ENCODE data around the gene THBS3.

The THBS3 gene

GRCh38 chr1:155186794-155187455 lies 20.8 kb downstream of the THBS3 start:
- no peak for DNase-seq

DNA sequence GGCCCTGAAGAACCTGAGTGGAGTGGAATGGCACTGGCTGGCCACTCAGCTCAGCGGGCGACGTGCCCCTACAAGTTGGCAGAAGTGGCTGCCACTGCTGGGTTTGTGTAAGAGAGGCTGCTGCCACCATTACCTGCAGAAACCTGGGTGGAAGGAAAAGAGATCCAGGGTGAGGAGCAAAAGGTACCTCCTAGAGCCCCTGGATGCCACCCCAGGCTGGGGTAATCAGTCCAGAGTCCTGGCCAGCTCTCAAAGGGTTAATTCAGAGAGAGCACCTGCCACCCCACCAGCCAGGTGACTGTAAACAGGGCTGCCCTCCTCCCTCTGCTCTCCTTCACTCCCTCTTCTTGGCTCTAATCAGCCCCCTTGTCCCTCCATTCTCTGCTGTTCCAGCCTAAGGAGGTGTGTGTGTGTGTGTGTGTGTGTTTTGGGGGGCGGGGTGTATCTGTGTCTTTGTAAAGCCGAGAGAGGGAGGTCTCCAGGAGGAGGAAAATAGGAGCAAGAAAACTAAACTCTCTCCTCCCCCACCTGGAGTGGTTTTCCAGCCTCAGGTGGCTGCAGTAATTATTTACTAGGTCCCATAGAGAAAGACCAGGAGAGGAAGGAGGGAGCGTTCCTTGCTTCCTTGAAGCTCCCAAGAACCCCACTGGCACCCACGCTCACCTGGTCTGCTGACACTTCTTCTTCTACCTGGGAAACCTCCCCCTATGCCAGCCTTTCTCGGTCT lies 21.5 kb downstream of the THBS3 start:
- DNase-seq, result no peak

- no peak for DNase-seq
Observed at GRCh38 chr1:155185783-155186066, 22.0 kb downstream of the THBS3 start.

DNA sequence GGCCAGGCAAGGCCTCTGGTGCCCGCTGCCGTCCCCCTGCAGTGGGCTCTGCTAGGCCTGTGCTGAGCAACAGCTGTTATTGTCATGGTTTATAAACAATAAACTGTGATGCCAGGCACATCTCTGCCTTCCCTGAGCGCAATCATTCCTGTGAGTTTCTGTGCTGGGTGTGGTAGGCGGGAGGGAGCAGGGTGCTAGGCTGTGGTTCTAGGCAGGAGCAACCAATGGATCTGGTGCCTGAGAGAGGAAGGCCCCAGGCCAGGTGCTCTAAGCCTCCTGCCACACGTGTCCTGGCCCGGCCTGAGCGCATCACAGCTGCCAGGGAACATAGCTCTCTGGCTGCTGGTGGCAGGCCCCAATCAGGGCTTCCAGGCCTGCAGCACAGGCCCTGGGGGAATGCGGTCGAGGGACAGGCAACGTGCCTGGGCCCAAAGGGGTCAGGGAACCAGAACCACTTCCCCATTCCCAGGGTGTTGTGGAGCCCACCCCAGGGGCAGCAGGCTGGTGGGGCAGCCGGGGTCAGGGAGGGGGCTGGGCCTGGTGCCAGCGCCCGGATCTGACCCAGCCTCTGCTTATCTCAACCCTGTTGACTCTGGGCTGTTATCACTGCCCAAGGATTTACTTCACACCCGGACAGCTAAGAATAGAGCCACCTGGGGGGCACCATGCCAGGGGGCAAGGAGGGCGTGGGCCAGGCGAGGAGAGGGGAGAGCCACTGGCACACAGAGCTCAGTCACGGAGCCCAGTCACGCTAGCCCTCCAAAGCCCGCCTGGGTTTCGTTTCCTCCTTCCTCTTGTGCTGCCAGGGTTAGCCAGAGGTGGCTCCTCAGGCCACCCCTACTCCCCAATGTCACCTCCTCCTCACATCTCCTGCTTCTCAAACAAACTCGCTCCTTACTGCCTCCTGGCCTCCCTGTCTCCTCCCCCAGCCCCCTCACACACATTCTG lies 22.6 kb downstream of the THBS3 start:
- DNase-seq, result no peak

GRCh38 chr1:155184351-155184811 lies 23.3 kb downstream of the THBS3 start:
- no peak for DNase-seq

DNA sequence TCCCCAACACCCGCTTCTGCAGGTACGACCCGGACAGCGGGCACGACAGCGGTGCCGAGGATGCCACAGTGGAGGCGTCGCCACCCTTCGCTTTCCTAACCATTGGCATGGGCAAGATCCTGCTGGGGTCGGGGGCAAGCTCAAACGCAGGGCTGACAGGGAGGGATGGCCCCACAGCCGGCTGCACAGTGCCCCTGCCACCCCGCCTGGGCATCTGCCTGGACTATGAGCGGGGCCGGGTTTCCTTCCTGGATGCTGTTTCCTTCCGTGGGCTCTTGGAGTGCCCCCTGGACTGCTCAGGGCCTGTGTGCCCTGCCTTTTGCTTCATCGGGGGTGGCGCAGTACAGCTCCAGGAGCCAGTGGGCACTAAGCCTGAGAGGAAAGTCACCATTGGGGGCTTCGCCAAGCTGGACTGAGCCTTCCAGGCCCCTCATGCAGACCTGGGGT lies 23.9 kb downstream of the THBS3 start:
- DNase-seq, result no peak

GRCh38 chr1:155182052-155182550 lies 25.6 kb downstream of the THBS3 start:
- DNase-seq, result no peak

- no peak for DNase-seq
Observed at GRCh38 chr1:155181371-155182051, 26.2 kb downstream of the THBS3 start.

- DNase-seq, result no peak
Observed at GRCh38 chr1:155179112-155180031, 28.3 kb downstream of the THBS3 start.

GRCh38 chr1:155178441-155179111 lies 29.1 kb downstream of the THBS3 start:
- DNase-seq, result no peak

GRCh38 chr1:155177918-155178281 lies 29.8 kb downstream of the THBS3 start:
- DNase-seq, result no peak

DNA sequence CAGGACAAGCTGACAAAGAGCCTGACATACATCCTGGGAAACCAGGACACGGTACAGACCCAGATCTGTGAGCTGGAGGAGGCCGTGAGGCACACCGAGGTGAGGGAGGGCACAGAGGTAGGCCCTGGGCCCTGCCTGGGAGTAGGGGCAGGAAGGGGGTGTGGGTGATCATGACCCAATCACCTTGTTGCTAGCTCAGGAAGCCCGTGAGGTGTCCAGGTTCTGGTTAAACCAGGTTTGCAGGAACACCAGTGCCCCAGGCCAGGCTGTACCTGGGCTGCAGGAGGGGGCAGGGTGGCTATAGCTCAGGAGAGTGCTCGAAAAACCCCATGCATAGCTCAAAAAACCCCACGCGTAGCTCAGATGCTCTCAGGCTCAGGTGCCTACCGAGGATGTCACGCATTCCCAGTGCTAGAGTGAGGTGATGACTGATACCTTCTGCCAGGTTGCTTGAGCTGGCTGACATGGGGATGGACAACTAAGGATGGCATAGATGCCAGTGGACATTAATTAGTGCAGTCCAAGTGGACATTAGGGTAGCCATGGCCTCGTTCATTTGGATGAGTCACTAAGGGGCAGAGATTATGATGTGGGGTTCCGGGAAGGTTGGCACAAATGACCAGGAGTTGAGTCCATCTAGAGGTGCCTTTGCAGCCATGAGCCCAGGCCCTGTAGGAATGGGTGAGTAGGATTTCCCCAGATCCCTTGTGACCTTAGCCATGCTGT lies 30.3 kb downstream of the THBS3 start:
- no peak for DNase-seq

- peak; percentile 79 for DNase-seq
Observed at GRCh38 chr1:155176544-155177071, 31.1 kb downstream of the THBS3 start.

- DNase-seq, result no peak
Observed at GRCh38 chr1:155175927-155176371, 31.7 kb downstream of the THBS3 start.

DNA sequence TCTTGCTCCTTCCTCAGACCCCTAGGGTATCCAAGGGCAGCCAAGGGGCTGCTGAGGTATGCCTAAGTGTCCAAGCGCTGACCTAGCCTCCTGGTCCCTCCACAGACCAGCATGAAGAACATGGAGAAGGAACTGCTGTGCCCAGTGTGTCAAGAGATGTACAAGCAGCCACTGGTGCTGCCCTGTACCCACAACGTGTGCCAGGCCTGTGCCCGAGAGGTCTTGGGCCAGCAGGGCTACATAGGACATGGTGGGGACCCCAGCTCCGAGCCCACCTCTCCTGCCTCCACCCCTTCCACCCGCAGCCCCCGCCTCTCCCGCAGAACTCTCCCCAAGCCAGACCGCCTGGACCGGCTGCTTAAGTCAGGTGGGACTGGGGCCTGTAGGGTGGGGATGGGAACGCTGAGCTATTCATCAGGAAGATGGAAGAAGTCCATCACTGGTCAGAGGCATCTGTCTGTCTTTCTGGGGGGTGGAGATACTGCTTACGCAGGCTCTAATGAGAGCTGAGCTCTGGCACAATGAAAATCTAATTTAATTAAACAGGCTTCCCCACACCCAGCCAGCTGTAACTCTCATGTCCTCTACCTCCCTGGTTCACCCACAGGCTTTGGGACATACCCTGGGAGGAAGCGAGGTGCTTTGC lies 32.3 kb downstream of the THBS3 start:
- DNase-seq, result no peak

GRCh38 chr1:155174324-155175280 lies 33.1 kb downstream of the THBS3 start:
- no peak for DNase-seq

GRCh38 chr1:155173478-155174323 lies 34.0 kb downstream of the THBS3 start, which contains the start of gene TRIM46:
TSS of gene TRIM46 (plus strand) at chr1:155173849. CDS start at chr1:155173967, 118 bp downstream.
- peak; percentile 46 for DNase-seq
